ENCODE measurements around the gene HS3ST5.
"Not testable (repeated sequence)": the region's sequence is repeated elsewhere in the genome, so short reads cannot be mapped to it uniquely, and the experiment has no call there.

The HS3ST5 gene

DNA sequence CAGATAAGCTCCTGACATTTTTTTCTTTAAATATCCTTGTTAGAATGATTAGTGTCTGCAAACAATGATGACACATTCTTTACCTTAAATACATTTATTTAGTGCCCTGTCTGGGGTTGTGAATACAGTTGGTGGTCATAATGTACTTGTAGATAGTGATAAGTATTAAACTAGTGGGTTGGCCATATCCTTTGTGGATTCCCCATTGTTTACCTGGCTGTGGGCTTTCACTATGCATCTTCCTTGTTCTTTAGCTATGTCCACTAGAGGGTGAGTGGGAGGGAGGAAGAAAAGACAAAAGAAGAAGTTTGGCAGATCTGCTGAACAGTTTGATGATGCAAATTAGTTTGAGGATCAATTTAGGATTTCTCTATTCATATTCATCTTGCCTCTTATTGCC is 15.7 kb downstream of the HS3ST5 start:
- no peak for DNase-seq

DNA sequence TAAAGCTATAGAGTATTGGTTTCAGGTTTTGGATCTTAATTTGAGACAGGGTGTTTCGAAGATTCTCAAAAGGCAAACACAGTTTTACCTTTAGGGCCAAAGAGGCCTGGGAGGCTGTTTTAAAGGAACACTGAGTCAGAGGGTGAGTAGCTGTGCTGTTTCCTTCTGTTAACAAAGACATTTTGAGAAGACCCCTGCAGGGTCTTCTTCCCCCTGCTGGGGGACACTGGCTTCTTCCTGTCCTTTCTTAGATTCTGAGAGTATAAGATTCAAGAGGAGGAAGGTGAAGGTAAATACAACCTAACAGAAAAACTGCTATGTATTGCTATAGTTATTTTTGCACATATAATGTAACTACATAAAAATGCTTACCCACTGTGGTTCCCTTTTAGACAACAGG is 19.0 kb downstream of the HS3ST5 start:
- DNase-seq = no peak

DNA sequence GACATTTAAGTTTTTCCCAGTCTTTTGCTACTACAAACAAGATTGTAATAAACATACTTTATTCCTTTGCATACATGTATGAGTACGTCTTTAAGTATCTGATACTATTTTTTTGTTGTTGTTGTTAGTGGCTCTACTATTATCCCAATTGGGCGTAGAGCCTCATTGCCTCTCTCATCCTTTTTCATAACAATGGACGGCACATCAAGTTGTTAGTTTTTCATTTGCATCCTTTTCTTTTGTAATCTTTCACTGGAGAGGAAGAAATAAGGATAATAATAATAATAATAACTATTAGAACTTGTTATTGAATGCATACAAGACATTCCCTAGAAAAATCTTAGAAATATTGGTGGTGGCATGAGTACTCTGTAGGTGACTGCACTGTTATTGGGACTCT is 23.1 kb downstream of the HS3ST5 start:
- no peak for DNase-seq

DNA sequence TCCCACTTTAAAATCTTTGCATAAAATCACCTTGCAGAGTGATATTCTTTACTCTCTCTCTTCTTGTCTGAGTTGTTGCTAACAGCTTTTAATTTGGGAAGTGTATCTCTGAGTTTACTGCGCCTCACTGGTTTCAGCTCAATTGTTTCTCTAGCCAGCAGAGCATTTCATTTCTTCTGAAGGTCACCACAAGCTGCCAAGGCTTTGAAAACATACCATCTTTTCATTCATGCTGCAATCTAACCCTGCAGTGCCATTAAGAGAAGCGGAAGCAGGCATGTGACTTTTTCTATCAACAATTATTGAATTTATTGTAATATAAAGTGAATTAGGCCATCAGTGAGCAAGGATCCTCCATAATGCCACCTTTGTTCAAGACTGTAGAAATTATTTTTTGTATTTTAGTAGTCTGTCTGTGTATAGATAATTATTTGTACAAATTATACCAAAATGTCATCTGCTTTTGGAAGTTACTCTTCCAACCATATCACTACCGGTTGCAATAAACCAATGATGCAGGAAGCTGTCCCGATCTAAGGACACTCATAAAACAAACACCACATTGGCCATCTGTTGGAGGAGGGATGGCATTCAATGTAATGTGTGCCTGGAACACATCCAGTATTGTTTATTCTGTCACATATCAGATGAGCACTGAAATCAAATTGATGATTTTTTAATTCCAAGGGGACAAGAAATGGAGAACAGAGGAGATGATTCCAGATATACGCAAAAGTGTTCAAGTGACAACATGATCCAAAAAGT is 26.8 kb downstream of the HS3ST5 start:
- DNase-seq = no peak

DNA sequence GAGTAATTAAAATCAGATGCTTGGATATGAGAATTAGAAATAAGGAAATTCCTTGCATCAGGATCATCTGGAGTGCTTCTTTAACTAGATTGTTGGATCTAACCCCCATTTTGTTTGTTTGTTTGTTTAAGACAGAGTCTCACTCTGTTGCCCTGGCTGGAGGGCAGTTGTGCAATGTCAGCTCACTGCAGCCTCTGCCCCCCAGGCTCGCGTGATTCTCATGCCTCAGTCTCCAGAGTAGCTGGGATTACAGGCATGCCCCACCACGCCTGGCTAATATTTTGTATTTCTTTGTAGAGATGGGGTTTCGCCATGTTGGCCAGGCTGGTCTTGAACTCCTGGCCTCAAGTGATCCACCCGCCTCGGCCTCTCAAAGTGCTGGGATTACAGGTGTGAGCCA is 29.0 kb downstream of the HS3ST5 start:
- DNase-seq = not testable (repeated sequence)

DNA sequence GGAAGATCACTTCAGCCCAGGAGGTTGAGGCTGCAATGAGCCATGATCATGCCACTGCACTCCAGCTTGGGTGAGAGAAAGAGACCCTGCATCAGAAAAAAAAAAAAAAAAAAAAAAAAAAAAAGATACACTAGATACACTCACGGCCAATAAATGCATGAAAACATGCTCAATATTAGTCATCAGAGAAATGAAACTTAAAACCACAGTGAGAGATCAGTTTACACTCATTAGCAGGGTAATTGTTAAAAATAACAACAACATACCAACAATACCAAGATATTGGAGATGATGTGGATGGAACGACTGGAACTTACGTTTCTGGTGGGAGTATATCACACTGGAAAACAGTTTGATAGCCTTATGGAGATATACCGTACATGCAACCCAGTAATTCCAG is 29.9 kb downstream of the HS3ST5 start:
- no peak for DNase-seq

DNA sequence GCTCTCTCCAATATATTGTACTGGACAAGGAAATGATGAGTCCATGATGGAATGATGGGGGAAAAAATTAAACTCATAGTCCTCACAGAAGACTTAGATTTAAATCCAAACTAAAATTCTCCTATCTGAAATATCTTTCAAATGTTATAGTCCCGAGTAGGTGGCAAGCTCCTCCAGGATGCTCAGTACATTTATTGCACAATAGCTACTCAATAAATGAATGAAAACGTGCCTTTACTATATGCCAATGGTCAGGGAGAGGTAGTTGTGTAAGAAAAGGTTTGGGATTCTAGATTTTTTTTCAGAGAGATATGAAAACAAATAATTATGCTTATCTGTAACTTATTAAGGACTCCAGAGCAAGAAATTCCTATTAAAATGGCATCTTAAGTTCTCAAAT is 32.8 kb downstream of the HS3ST5 start:
- no peak for DNase-seq

DNA sequence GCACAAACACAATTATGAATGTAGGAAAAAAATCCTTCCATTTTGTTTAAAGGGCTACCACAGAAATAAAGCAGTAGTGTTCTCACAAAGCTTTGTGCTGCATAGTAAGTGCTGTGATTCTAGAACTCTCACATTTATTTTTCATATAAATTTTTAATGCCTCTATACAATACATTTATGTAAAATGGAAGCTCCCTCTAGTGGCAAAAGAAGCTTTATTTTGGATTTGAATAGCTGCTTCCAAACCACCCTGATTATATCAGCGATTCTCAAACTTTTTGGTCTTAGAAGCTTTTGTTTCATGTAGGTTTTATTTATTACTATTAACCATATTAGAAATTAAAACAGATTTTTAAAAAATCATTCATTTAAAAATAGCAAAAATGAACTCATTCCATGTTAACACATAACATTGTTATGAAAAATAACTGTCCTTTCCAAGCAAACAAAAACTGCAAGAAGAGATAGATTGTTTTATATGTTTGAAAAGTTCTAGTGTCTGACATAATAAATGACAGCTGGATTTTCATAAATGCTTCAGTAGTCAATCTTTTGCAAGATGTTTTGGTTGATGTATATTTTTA is 38.4 kb downstream of the HS3ST5 start:
- no peak for DNase-seq

DNA sequence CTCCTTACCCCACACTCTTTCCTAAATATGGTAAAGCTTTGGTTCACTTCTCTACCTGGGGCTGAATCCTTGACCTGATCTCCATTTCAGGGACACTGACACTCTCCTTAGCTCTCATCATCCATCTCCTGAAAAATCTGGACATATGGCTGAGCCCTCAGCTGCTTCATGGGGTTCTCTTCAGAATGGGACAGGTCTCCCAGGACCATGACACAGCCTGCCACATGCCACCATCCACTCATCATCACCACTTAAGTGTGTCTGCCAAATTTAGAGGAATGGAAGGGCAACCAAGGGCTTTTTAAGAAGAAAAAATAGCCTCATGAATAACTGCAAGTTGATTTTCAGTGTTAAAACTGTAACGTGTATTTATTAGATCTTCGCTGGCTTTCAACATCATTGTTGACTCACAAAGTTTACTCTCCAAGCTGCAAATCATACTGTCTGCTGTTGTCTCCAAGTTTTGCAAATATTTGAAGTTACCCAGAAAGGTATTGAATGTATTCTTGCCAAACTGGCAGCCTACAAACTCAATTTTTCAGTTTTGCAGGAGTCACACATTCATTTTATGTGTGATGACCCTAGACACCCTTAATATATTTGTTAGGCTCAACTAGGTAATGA is 41.1 kb downstream of the HS3ST5 start:
- DNase-seq = no peak

DNA sequence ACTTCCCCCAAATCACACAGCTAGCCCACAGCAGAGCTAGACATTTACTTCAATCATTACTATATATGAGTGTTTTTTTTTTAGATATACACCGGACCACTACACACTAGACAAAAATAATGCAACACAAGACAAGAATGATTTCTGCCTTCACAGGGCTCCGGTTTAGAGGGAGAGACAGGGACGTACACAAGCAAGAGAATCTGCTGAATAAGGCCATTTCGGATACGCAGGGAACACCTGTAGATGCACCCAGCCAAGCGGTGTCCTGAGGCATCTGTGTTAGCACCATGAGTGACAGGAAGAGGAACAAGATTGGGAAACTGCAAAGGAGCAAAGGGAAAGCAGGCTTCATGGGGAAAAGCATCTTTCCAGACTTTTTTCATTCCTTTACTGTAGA is 45.7 kb downstream of the HS3ST5 start:
- no peak for DNase-seq

DNA sequence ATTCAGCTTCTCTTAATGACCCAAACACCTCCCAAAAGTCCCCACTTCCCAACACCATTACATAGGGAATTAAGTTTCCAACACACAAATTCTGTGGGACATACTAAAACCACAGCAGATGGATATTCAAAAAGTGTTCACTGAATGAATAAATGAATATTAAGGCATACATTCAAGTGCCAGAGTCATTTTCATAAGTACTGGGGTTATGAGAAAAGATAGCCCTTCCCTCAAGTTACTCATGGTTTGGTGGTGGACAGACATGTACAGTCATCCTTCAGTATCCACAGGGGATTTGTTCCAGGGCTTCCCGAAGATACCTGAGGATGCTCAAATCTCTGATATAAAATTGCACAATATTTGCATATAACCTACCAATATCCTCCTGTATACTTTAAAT is 50.4 kb downstream of the HS3ST5 start:
- DNase-seq = no peak

DNA sequence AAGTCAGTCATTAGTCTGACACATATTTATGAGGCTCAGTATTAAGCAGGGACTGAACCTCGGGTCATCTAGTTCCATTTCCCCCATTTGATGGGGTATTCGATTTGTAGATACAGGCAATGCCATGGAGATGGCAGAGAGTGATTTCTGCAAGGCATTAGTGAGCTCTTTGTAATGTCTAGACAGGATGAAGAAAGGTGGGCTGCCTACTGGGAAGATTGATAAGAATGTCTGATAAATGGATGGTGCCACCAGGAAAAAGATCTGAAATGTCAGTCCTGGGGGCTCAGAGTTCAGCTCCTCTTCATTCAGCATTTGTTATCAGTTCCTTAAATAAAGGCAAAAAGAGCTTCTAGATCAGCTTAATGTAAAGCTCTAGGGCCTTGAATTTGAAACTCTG is 51.4 kb downstream of the HS3ST5 start:
- no peak for DNase-seq

DNA sequence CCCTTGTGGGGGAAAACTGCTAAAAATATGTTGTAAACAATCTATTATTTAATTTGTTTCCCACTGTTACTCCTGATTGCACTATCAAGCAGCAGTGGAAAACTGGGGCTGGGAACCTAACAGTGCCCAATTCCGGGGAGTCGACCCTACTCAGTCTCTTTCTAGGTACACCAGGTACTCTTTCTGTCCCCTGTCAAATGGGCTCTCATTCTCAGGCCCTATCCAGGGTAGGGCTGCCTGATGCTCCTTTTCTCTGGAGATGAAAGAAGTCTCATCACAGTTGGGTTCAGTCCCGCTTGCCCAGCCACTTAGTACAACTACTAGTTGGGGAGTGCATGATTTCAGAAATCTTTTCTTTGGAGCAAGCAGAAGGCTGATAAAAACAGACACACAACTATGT is 52.0 kb downstream of the HS3ST5 start:
- DNase-seq = no peak

DNA sequence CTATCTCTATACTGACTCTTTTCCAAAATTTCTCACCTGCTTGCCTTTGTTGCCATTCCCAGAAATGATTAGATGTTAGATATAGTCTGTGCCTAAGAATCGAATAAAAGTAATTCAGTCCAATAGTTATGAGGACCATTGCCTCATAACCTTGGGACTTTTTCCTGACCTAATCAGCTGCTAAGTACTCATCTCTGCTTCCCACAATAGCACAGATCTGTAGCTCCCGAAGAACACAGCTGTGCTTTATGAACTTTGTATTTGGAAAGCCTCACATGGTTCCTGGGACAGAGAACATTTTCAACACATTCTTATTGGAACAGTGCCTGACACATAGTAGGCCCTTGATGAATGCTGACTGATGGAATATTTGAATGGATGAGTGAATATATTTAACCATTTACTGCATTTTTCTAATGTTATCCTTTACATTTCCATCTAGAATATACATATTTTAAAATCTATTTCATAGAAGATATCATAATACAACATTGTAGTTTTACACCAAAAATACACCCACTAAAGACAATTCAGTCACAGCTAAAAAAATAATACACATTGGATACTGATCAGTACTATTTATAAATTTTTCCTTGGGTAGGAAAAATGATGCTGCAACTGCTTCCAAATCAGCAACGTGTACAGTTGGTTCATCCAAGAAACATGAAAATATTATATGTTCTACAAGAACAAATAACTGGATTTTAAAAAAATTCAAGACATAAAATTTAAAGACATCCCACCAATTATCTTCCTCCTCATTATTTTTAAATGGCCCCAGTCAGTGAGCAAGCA is 53.9 kb downstream of the HS3ST5 start:
- DNase-seq = no peak

DNA sequence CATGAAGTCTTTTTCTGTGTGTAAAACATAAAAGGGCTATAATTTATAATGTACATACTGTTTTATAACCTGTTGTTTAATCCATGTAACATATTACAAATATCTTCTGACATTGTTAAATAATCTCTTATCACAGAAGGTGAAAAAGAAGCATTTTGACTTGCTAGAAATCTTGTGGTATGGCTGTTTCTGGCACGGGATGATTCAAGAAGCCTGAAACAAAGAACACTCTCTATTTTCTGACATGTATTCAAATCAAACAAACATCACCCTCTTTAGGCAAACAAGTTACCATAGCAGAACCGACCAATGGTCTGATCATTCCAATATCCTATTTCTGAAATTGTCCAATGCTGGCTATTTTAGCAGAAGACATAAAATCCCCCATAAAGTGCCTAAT is 55.4 kb downstream of the HS3ST5 start:
- DNase-seq = no peak

DNA sequence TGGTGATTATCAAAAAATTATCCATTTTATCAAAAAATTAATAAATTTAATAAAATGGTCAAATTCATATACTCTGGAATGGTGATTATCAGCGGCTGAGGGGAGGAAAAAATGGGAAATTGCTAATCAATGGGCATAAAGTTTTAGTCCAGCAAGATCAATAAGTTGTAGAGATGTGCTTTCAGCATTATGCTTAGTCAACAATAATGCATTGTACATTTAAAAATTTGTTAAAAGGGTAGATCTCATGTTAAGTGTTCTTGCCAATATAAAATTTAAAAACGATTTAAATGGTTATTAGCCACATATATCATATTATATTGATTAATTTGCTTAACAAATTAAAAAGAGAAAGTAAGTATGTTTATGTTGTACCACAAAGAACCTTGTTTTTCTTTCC is 56.6 kb downstream of the HS3ST5 start:
- DNase-seq = no peak

DNA sequence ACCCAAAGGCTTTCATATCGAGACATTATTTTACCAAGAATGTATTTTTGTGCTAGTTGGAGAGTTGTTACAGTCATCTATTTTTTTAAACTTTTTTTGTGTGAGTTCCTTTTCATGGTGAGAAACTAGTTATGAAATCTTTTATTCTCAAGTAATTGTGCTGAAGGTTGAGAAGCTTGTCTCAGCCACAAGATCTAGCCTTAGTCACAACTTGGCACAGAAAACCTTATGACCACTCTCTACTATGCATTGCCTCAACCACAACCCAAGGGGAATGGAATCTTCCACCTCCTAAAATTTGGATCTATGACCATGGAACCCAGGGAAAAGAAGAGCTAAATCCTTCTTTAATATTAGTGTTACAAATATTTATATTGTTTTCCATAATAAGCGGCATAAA is 58.5 kb downstream of the HS3ST5 start:
- DNase-seq = no peak

DNA sequence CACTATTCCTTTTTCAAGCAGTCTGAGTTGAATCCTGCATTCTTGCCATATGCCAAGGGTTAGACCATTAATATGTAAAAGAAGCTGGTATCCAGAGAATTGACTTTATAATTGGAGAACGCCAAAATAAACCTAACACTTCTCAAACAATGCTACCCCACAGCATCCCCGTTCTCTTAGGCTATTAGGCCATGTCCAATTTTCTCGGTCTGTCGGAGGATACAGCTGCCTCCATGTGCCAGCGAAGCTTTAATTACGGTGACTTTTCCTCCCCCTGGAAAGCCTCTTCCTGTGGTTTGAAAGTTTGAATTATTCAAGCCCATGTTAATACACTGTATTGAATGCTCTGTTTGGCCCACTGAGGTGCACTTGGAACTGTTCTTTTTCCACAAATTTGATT is 60.5 kb downstream of the HS3ST5 start:
- no peak for DNase-seq

DNA sequence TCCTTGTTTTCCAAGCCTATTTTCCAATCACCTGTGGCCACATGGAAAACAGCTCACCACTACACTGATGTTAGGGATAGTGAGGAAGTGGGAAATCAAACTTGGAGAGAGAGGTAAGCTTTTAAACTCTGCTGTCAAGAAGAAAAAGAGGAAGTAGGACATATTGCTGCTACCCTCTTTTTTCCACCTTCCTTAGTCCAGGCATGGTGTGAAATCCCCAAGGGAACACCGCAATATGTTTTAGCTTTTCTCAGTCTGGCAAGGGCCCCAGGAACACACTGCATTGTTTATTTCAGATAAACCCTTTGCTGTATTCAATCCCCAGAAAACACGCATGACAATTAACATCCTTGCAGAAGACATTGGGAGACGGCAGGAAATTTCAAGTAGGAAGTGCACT is 61.3 kb downstream of the HS3ST5 start:
- no peak for DNase-seq

DNA sequence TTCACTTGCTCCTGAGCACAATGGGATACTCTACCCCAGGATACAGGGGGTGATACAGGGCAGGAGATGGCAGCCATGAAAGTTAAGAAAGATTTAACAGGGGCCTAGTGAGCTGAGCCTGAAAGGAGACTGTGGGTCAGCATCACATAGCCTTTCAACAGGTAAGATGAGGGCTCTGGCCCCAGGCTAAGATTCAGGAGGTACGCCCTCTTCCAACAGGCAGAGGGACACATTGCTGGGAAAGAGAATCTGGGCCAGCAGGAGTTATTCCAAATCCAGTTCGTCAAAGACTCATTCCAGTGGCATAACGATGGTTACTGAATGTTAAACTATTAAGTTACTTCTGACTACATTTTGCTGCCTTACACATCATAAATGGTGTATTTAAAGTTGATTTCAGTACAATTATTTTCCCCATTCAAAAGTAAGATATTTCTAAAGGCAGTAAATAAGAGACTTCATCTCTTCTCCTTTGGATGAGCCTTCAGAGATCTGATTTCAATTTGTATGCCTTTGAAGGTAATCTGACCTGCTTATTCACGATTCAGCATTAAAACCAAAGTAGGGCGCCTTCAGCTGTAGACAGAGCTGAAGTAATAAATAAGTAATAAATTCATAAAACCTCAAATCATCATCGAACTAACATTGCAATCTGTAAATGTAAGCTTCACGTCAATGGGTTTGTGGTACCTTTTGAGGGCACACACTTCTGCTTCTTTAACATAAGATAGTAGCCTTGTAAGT is 62.4 kb downstream of the HS3ST5 start:
- DNase-seq = no peak

DNA sequence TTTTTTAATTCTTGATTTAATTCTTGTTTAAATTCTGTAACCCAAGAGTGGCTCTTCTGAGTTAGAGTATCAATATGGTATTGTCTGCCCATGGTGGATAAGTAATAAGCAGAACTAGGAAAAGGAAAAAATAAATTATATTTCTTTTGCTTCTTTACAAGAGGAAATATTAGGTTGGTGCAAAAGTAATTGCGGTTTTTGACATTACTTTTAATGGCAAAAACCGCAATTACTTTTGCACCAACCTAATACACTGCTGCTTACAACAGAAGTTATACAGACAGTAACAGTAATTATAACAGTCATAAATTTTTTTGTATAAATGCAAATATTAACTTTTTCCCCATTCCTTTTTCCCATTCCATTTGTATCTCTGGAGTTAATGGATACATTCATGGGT is 65.6 kb downstream of the HS3ST5 start:
- DNase-seq = no peak

DNA sequence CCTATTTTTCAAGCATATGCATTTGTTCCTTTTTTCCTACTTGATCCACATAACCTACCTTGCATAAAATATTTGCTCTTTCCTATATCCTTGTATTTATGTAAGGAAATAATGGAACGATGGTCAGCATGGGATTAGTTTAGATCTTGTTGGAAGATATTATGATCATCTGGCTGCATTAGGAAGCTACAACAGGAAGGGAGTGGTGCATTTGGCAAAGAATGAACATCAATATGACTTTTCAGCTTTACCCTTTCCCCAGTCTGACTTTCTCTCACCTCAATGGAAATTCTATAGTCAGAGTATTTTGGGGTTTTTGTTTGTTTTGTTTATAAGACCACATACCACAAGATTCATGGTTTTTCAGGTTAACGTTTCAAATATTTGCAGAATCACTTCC is 66.0 kb downstream of the HS3ST5 start:
- DNase-seq = no peak

DNA sequence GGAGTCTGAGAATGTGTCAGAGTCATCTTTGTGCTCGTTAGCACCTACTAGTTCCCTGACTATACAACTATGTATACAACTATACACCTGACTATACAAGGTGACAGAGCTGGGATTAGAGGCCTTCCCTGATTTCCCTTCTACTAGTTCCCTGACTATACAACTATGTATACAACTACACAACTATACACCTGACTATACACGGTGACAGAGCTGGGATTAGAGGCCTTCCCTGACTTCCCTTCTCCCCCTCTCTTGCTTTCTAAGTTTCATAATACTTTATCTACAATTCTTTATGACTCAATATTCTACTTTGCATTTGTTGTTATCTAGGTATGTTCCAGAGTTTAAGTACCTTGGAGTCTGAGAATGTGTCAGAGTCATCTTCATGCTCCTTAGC is 68.0 kb downstream of the HS3ST5 start:
- no peak for DNase-seq

Measured in NCI-H510A (cell line).